Epithelial cell of proximal tubule (primary cell): Measurements from ENCODE around the gene NDUFB5. TPM values are rescaled to one million over a fixed set of nuclear protein-coding genes. Genes with fewer than 3 reads are reported as not detected.

Experiments used
- DNase-seq: peaks from one replicate; pipeline ENCODE4 v3.0.0-alpha.2; 2011; ENCODE audit warnings: low read depth
- H3K4me3 ChIP-seq: 2 replicates; pipeline ENCODE4 v1.5.1; 2011; ENCODE audit warnings: low read depth, mild to moderate bottlenecking, low read length
- total RNA-seq: library from RNA; depleted of rRNA; stranded (reverse); fragments of >200 nt; gene quantifications from 2 replicates; pipeline ENCODE4 v1.2.3, GENCODE V29; 2015
- TF ChIP-seq, protein P1 (sequence below): conservative IDR thresholded peaks from 2 replicates; pipeline ENCODE4 v1.5.1; 2012; ENCODE audit warnings: low read depth, mild to moderate bottlenecking, low read length

The NDUFB5 gene
- 82.3 and 103 TPM in 2 replicates for total RNA-seq

DNA sequence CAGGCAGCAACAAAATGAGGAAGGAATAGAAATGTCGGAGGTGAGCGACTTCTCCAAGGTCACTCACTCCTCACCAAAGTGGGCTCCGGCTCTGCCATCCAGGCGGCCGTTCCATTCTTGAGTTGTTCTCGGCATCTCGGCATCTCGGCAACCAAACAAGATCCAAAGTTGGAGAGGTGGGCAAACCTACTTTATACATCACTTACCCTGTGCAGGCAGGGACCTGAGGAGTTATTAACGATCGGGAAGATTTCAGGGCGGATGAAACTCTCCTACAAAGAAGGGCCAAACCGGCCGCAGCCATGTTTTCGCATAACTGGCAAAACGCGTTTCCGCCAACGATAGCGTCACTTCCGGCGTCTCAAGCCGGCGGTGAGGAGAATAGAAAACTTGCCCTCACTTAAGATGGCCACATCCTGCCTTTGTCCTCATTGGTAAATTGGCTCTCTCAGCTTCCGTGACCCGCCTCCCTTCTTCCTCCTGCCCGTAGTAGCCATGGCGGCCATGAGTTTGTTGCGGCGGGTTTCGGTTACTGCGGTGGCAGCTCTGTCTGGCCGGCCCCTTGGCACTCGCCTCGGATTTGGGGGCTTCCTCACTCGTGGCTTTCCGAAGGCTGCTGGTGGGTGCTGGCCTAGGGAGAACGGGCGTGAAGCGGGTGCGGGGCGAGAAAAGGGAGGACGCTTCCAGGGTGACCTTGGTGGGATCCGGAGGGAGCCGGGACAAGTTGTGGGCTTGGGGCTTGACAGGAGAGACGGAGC, at the start of gene NDUFB5, which contains the start of gene MRPL47:
TSS of gene NDUFB5 (plus strand) at position 474 of the 758 bp plus-strand sequence. CDS start at position 496, 22 bp downstream.
TSS of gene MRPL47 (minus strand) at position 318 of the 758 bp plus-strand sequence. CDS start at position 304, 14 bp downstream.
- peak within 1 kb of the TSS; percentile 68 for H3K4me3 ChIP-seq
- TF ChIP-seq, protein P1, sequence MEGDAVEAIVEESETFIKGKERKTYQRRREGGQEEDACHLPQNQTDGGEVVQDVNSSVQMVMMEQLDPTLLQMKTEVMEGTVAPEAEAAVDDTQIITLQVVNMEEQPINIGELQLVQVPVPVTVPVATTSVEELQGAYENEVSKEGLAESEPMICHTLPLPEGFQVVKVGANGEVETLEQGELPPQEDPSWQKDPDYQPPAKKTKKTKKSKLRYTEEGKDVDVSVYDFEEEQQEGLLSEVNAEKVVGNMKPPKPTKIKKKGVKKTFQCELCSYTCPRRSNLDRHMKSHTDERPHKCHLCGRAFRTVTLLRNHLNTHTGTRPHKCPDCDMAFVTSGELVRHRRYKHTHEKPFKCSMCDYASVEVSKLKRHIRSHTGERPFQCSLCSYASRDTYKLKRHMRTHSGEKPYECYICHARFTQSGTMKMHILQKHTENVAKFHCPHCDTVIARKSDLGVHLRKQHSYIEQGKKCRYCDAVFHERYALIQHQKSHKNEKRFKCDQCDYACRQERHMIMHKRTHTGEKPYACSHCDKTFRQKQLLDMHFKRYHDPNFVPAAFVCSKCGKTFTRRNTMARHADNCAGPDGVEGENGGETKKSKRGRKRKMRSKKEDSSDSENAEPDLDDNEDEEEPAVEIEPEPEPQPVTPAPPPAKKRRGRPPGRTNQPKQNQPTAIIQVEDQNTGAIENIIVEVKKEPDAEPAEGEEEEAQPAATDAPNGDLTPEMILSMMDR, result no peak
- peak; percentile 78 for DNase-seq

DNA sequence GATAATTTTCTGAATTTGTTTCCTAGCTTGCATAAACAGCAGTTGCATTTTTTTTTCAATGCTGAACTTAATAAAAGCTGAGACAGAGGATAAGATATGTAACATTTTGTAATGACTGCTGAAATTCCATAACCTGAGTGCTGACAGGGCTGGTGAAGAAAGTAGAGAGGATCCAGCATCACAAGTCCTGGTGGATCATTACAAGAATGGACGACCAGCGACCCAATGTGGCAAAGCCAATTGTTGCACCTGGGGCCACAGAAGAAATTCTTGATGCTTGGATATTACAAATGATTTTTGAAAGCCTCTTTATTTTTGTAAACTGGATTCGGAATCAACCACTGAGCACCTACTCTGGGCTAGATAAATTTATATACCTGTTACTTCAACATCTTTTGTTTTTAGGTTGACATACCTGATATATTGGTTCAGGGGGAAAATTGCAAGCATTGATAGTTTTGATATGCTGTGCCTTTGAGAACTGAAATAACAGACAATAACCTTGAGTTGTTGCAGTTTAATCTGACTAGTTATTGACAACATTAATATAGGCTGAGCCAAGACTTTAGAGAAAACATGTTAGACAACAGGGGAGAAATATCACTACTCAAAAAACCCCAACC, 45.7 kb upstream of the NDUFB5 start:
- H3K4me3 ChIP-seq, result no peak overlapping the region
- TF ChIP-seq, protein P1, result peak; percentile 93
- no peak for DNase-seq

DNA sequence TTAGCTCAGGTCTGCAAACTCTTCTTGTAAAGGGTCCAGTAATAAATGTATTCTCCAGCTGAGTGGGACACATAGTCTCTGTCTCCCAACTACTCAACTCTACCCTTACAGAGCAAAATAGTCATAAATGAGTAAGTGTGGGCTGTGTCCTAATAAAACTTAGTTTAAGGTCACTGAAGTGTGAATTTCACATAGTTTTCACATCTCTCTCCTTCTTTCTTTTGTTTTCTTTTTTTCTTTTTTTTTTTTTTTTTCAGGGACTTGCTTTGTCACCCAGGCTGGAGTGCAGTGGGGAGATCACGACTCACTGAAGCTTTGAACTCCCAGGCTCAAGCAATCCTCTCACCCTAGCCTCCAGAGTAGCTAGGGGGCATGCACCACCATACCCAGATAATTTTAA, 43.8 kb upstream of the NDUFB5 start:
- no peak for DNase-seq
- TF ChIP-seq, protein P1, result no peak
- no peak overlapping the region for H3K4me3 ChIP-seq

DNA sequence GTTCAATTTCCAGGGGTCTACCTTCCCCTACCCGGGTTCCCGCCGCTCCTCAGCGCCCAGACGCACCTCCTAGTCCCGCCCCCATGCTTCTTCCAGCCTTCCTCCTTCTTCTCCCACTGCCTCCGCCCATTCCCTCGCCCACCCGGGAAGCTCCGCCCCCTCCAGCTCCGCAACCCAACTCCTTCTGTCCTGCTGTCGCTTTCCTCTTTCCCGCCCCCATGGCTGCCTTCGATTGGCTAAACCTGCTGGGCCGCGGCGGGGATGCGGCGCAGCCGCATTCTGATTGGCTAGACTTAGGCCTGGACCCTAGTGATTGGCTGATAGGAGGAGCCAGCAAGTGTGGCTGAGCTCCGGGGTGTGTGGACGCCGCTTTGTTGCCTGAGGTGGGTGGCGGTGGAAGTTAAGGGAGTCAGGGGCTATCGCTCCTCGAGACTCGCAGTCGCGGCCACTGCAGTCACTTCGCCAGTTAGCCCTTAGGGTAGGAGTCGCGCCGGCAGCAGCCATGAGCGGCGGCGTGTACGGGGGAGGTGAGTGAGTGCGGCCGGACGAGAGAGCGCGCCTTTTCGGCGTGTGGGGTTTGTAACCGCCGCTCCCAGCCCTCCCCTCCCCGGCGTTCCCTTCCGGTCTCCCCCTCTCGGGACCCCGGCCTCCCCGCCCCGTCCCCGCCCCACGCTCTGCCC, 41.9 kb upstream of the NDUFB5 start, which contains the start of gene ACTL6A:
TSS of gene ACTL6A (plus strand) at position 336 of the 680 bp plus-strand sequence. CDS start at position 503, 167 bp downstream.
- peak; percentile 93 for DNase-seq
- TF ChIP-seq, protein P1, result no peak
- H3K4me3 ChIP-seq, result peak within 1 kb of the TSS; percentile 90

DNA sequence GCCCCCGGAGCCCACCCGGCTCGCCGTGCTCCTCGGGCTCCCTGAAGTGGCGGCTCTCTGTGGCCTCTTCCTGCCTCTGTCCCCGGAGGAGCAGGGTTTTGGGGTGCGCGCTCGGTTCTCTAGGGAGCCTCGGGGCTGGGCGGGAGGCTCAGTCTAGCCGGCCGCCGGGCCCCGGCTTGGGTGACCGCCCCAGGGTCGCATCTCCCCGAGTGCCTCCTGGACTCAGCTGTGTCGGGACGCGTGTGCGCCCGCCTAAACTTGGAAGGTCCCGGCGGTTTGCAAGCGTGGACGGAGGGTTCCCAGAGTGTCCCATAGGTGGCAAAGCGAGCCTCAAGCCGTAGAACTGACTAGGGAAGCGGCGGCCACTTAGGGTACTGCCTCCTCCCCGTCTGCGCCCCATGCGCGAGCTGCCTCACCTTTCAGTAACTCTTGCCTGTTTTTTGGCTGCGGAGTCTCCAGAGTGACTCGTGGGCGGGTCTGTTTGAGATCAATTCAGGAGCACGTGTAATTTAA, 41.3 kb upstream of the NDUFB5 start:
- TF ChIP-seq, protein P1, result peak; percentile 44
- DNase-seq, result no peak
- H3K4me3 ChIP-seq, result peak overlapping the region; percentile 90

DNA sequence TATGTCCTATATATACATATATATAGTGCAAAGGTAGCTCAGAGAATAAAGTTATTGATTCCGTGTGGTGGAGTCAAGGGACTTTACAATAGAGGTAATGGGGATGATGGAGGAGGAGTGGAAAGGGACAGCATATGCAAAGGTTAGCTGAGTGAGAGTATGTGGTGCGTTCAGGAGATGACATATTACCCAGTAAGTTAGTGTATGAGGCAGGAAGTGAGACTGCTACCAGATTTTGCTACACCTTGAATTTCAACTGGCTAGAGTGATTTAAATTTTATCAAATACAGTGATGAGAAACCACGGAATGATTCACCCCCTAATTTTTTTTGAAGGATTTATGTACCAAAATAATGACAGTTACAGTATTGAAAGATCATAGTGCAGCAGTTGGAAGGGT, 39.1 kb upstream of the NDUFB5 start:
- H3K4me3 ChIP-seq, result no peak overlapping the region
- TF ChIP-seq, protein P1, result no peak
- DNase-seq, result no peak
